B cell (primary cell): ENCODE results near the gene NECTIN4. TPM values are rescaled to one million over a fixed set of nuclear protein-coding genes. Genes with fewer than 3 reads are reported as not detected.

ENCODE experiments used
- ATAC-seq: fragments of 200-7000 bp; cut with Tn5 transposase; one replicate; pipeline ENCODE4 v1.10.0; 2021; ENCODE audit warnings: low read depth, mild to moderate bottlenecking, moderate number of reproducible peaks, moderate library complexity
- CTCF ChIA-PET: fragments of 350-600 bp; sonication (Branson Sonifier 250); formaldehyde crosslinking; loops from one replicate; lab custom pipeline; 2021; ENCODE audit warnings: antibody characterized with exemption, inconsistent platforms; lab: Charles Lee
- POLR2A ChIA-PET: fragments of 350-600 bp; sonication (Branson Sonifier 250); formaldehyde crosslinking; loops from one replicate; lab custom pipeline; 2021; ENCODE audit warnings: antibody characterized with exemption; lab: Charles Lee
- DNase-seq: peaks from one replicate; pipeline ENCODE4 v3.0.0; 2013
- H2AFZ ChIP-seq: 2 replicates; pipeline ENCODE4 v1.6.1; 2012; ENCODE audit warnings: mild to moderate bottlenecking, low read depth, low read length; ENCODE audit not compliant: insufficient read depth, poor library complexity, severe bottlenecking
- H3K27ac ChIP-seq, 2 donors: 1 replicate in 1 of 2; 2 replicates in 1 of 2; pipeline ENCODE4 v1.5.1; 2012 to 2013; ENCODE audit warnings: low read length in 2 of 2, mild to moderate bottlenecking in 2 of 2, moderate library complexity in 1 of 2
- H3K27me3 ChIP-seq, 4 experiments: fragments of 200-600 bp in 1 of 4; sonication (generic) in 1 of 4; replicated peaks in 1 of 4; 1 replicate in 2 of 4; 2 replicates in 2 of 4; pipeline versions ENCODE4 v1.6.1 to v1.7.0; 2013 to 2016; ENCODE audit warnings: low read length in 3 of 4, mild to moderate bottlenecking in 2 of 4, mixed read lengths in 1 of 4, moderate library complexity in 1 of 4; ENCODE audit not compliant: insufficient read depth in 4 of 4, control insufficient read depth in 3 of 4; ENCODE audit errors: control extremely low read depth in 1 of 4
- H3K36me3 ChIP-seq, 2 experiments: replicated peaks in 1 of 2; 1 replicate in 1 of 2; 2 replicates in 1 of 2; pipeline versions ENCODE4 v1.6.1 to v1.7.1; 2013; ENCODE audit warnings: low read length in 1 of 2; ENCODE audit not compliant: insufficient read depth in 2 of 2, control insufficient read depth in 1 of 2; ENCODE audit errors: control extremely low read depth in 1 of 2, extremely low read depth in 1 of 2
- H3K4me1 ChIP-seq, 2 donors: fragments of 200-600 bp in 1 of 2; sonication (generic) in 1 of 2; 1 replicate in 1 of 2; 2 replicates in 1 of 2; pipeline versions ENCODE4 v1.5.1 to v1.6.1; 2013 to 2017; ENCODE audit warnings: low read length in 2 of 2; ENCODE audit not compliant: control insufficient read depth in 2 of 2, insufficient read depth in 2 of 2
- H3K4me2 ChIP-seq: replicated peaks from 2 replicates; pipeline ENCODE3; 2012; ENCODE audit warnings: mild to moderate bottlenecking, low read depth, low read length; ENCODE audit not compliant: poor library complexity, severe bottlenecking
- H3K4me3 ChIP-seq, 5 experiments: fragments of 200-600 bp in 1 of 5; sonication (generic) in 1 of 5; 1 replicate in 3 of 5; 2 replicates in 2 of 5; pipeline versions ENCODE4 v1.5.1 to v1.7.0; 2011 to 2016; ENCODE audit warnings: low read length in 4 of 5, mild to moderate bottlenecking in 4 of 5, low read depth in 2 of 5, control low read depth in 1 of 5, moderate library complexity in 1 of 5; ENCODE audit not compliant: insufficient read depth in 1 of 5; ENCODE audit errors: control extremely low read depth in 1 of 5, extremely low read depth in 1 of 5
- H3K79me2 ChIP-seq: fragments of 200-600 bp; sonication (generic); one replicate; pipeline ENCODE4 v1.6.0; 2016; ENCODE audit warnings: low read length; ENCODE audit not compliant: control insufficient read depth, insufficient read depth
- H3K9ac ChIP-seq: fragments of 200-600 bp; sonication (generic); 2 replicates; pipeline ENCODE4 v1.6.1; 2017; ENCODE audit warnings: mild to moderate bottlenecking, low read length, moderate library complexity
- H3K9me3 ChIP-seq, 3 donors: one replicate each; pipeline versions ENCODE4 v1.6.1 to v1.7.1; 2013; ENCODE audit warnings: low read length in 2 of 3; ENCODE audit not compliant: control insufficient read depth in 2 of 3, insufficient read depth in 1 of 3; ENCODE audit errors: control extremely low read depth in 1 of 3
- H4K20me1 ChIP-seq: 2 replicates; pipeline ENCODE4 v1.6.0; 2012; ENCODE audit warnings: mild to moderate bottlenecking, low read length; ENCODE audit not compliant: insufficient read depth, control insufficient read depth, poor library complexity, severe bottlenecking
- H3K27ac Mint-ChIP-seq: one replicate; pipeline ENCODE4 v1.8.0; 2021; ENCODE audit warnings: mixed read lengths
- H3K27me3 Mint-ChIP-seq: one replicate; pipeline ENCODE4 v1.8.0; 2021; ENCODE audit warnings: mixed read lengths
- H3K4me1 Mint-ChIP-seq: one replicate; pipeline ENCODE4 v1.8.0; 2021; ENCODE audit warnings: mixed read lengths
- H3K4me3 Mint-ChIP-seq: one replicate; pipeline ENCODE4 v1.8.0; 2021; ENCODE audit warnings: mixed read lengths
- H3K9me3 Mint-ChIP-seq: one replicate; pipeline ENCODE4 v1.8.0; 2022; ENCODE audit warnings: mixed read lengths; ENCODE audit not compliant: insufficient read depth
- EZH2 ChIP-seq: IDR thresholded peaks from 2 replicates; pipeline ENCODE4 v1.6.1; 2012; ENCODE audit warnings: borderline replicate concordance, low read depth, mild to moderate bottlenecking, moderate library complexity, low read length; ENCODE audit not compliant: insufficient read depth, poor library complexity, severe bottlenecking
- WGBS: methylation state at CpG from one replicate; pipeline ENCODE4 v1.1.5; 2013; ENCODE audit warnings: missing lambda C conversion rate; ENCODE audit not compliant: insufficient coverage; 5-methylcytosine and 5-hydroxymethylcytosine counted together
- intact Hi-C: fragments of 100-400 bp; cut with micrococcal nuclease; formaldehyde crosslinking; loops from one replicate; pipeline ENCODE4 v1.10.0; 2022
- polyA plus RNA-seq: library from polyadenylated mRNA; depleted of rRNA; stranded (reverse); fragments of >200 nt; gene quantifications from 2 replicates; pipeline ENCODE4 v1.2.3, GENCODE V29; 2012
- total RNA-seq, 2 donors: library from RNA; stranded (reverse); fragments of 120-200 nt in 1 of 2; gene quantifications; 1 replicate in 1 of 2; 2 replicates in 1 of 2; pipeline versions ENCODE4 v1.2.3 to v1.2.4, GENCODE V29; 2013 to 2022
- TF ChIP-seq, protein P1 (sequence below): fragments of 200-600 bp; IDR thresholded peaks from one replicate; pipeline ENCODE4 v1.8.0; 2022; ENCODE audit warnings: antibody characterized with exemption, mild to moderate bottlenecking

NECTIN4 gene
- total and polyA plus RNA-seq, 2 donors (not counting 1 experiment from before 2014, with no cell fraction given), result not detected

DNA sequence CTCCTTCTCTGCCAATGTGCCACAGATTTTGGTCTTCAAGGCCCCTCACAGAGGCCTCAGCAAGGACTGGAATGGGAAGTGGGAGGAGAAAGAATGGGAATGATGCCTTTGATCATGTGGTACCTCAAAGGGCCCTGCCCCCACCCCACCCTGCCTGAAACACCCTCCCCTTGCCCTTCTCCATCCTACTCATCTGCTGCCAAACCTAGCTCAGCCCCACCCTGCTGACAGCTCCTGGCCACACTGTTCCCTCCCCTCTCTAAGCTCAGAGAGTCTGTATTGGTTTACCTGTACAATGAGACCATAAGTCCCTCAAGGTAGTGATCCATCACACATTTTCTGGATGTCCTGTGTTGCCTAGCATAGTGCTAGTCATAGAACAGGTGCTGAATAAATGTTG, 12.9 kb downstream of the NECTIN4 start:
- no peak overlapping the region for H3K9ac ChIP-seq
- H3K27me3 Mint-ChIP-seq, result peaks cover 4% of the 10 kb centered on the region
- H3K4me3 Mint-ChIP-seq, result no peak overlapping the region
- no peak overlapping the region for H3K4me3 ChIP-seq
- intact Hi-C loops, result no loop called here
- peaks cover 5% of the 10 kb centered on the region for H3K4me1 Mint-ChIP-seq
- ATAC-seq (no peak), DNase-seq (no peak)
- H3K9me3 Mint-ChIP-seq, result no peaks in the 10 kb centered on the region
- no peaks in the 10 kb centered on the region for H3K9me3 ChIP-seq
- H3K27me3 ChIP-seq, result no peaks in the 10 kb centered on the region
- H3K27ac ChIP-seq, result no peak overlapping the region
- H3K36me3 ChIP-seq, result no peaks in the 10 kb centered on the region
- H4K20me1 ChIP-seq, result no peaks in the 10 kb centered on the region
- H3K27ac Mint-ChIP-seq, result no peak overlapping the region
- H3K4me2 ChIP-seq, result no peak overlapping the region
- CTCF ChIA-PET, result interaction anchor here (0.7 to 1.7 kb wide), 3 partner anchors 63 to 710 kb away, joined by 3 to 5 read pairs (median 3); no protein-coding TSS in a partner anchor
- H2AFZ ChIP-seq, result no peak overlapping the region
- POLR2A ChIA-PET, result interaction anchor here (0.6 to 1.2 kb wide), 2 partner anchors 30 to 295 kb away, joined by 3 read pairs; partner anchors contain the start of gene USF1
- TF ChIP-seq, protein P1, sequence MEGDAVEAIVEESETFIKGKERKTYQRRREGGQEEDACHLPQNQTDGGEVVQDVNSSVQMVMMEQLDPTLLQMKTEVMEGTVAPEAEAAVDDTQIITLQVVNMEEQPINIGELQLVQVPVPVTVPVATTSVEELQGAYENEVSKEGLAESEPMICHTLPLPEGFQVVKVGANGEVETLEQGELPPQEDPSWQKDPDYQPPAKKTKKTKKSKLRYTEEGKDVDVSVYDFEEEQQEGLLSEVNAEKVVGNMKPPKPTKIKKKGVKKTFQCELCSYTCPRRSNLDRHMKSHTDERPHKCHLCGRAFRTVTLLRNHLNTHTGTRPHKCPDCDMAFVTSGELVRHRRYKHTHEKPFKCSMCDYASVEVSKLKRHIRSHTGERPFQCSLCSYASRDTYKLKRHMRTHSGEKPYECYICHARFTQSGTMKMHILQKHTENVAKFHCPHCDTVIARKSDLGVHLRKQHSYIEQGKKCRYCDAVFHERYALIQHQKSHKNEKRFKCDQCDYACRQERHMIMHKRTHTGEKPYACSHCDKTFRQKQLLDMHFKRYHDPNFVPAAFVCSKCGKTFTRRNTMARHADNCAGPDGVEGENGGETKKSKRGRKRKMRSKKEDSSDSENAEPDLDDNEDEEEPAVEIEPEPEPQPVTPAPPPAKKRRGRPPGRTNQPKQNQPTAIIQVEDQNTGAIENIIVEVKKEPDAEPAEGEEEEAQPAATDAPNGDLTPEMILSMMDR, result no peak
- no peak for TF ChIP-seq EZH2
- peaks cover 17% of the 10 kb centered on the region for H3K79me2 ChIP-seq
- peaks cover 0 to 6% of the 10 kb centered on the region in 2 donors for H3K4me1 ChIP-seq

DNA sequence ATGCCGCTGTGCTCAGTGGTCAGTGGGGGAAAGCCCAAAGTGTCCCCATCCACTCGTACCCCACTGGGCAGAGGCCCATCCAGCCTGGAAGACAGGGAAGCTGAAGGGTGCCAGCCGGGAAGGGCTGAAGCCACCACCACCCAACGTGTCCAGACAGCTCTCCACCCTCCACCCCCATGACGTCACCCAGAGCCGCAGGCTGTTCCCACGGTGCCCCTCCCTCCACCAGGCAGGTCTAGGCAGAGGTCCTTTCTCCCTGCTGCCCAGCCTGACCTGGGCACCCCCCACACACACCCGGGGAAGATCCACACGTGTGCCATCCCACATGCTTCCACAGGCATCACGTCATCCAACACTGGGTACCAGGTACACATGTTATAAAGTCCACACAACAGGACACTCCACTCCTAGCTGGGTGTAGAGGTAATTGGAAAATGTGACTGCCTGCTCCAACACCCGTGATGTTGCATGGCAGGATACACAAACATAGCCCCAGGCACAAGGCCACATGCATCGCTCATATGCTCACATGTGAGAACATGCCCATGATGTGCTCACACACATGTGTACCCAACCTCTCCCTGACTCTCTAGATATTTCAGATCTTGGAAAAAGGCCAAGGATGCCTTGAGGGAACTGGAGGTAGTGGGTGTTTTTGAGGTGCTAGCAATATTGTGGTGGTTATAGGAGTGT, 14.5 kb downstream of the NECTIN4 start:
- H2AFZ ChIP-seq, result no peak overlapping the region
- intact Hi-C loops, result no loop called here

More for the DNA sequence above, 14.5 kb downstream of the NECTIN4 start:
- WGBS, result 98% methylated on average over 9 of the region's 12 CpGs
- ATAC-seq (no peak), DNase-seq (no peak)
- H3K9me3 ChIP-seq, result no peaks in the 10 kb centered on the region
- H3K9me3 Mint-ChIP-seq, result no peaks in the 10 kb centered on the region
- H3K79me2 ChIP-seq, result peaks cover 24% of the 10 kb centered on the region
- H3K4me3 ChIP-seq, result no peak overlapping the region
- TF ChIP-seq, protein P1, result no peak
- no peak for TF ChIP-seq EZH2
- no peak overlapping the region for H3K4me3 Mint-ChIP-seq
- H3K27ac Mint-ChIP-seq, result no peak overlapping the region
- peaks cover 8 to 21% of the 10 kb centered on the region in 2 donors for H3K4me1 ChIP-seq
- H3K27ac ChIP-seq, result no peak overlapping the region
- no peaks in the 10 kb centered on the region for H3K27me3 Mint-ChIP-seq
- ChIA-PET CTCF (interaction anchor here (0.9 to 8.9 kb wide), 5 partner anchors 12 to 91 kb away, joined by 3 to 142 read pairs (median 3); partner anchors contain the start of genes KLHDC9 and PPOX), POLR2A (interaction anchor here (0.6 to 1.2 kb wide), 2 partner anchors 22 to 29 kb away, joined by 3 to 4 read pairs; partner anchors contain the start of gene USF1)
- no peaks in the 10 kb centered on the region for H3K36me3 ChIP-seq
- no peak overlapping the region for H3K9ac ChIP-seq
- H3K4me2 ChIP-seq, result no peak overlapping the region
- H4K20me1 ChIP-seq, result no peaks in the 10 kb centered on the region
- peaks cover 16% of the 10 kb centered on the region for H3K4me1 Mint-ChIP-seq
- H3K27me3 ChIP-seq, result no peaks in the 10 kb centered on the region
